K562 (cell line): ENCODE data around the gene TTC23L. TPM values are rescaled to one million over a fixed set of nuclear protein-coding genes. Genes with fewer than 3 reads are reported as not detected.

Experiments used
- ARID4B ChIP-seq: sonication (generic); formaldehyde crosslinking; IDR thresholded peaks from 2 replicates; pipeline ENCODE4 v1.8.0; 2022; ENCODE audit warnings: mild to moderate bottlenecking, missing genetic modification reagents
- ATF3 ChIP-seq, 2 experiments: fragments of 450-650 bp in 1 of 2; sonication (generic) in 1 of 2; formaldehyde crosslinking in 1 of 2; IDR thresholded peaks in 1 of 2; conservative IDR thresholded peaks in 1 of 2; 2 replicates each; pipeline versions ENCODE4 v1.6.1 to v1.8.1; 2016 to 2023; ENCODE audit warnings: mild to moderate bottlenecking in 2 of 2, moderate library complexity in 2 of 2, inconsistent platforms in 1 of 2, missing genetic modification reagents in 1 of 2
- CAMTA2 ChIP-seq: fragments of 250-450 bp; sonication (Bioruptor Pico); conservative IDR thresholded peaks from 2 replicates; pipeline ENCODE4 v1.5.1; 2022
- CREB3 ChIP-seq: fragments of 450-650 bp; conservative IDR thresholded peaks from 2 replicates; pipeline ENCODE4 v1.6.1; 2016; ENCODE audit warnings: missing genetic modification characterization, low read depth, mild to moderate bottlenecking, missing compliant biosample characterization, moderate library complexity
- FOXP1 ChIP-seq: sonication (generic); formaldehyde crosslinking; IDR thresholded peaks from 2 replicates; pipeline ENCODE4 v1.8.0; 2022; ENCODE audit warnings: mild to moderate bottlenecking, missing genetic modification reagents
- HDGF ChIP-seq: fragments of 450-650 bp; IDR thresholded peaks from 2 replicates; pipeline ENCODE4 v1.6.1; 2016
- KAT7 ChIP-seq: sonication (generic); formaldehyde crosslinking; IDR thresholded peaks from 2 replicates; pipeline ENCODE4 v1.8.0; 2022; ENCODE audit warnings: missing genetic modification reagents, mild to moderate bottlenecking, borderline replicate concordance
- MNT ChIP-seq, 2 experiments: fragments of 450-650 bp; conservative IDR thresholded peaks; 2 replicates each; pipeline ENCODE4 v1.6.1; 2017; ENCODE audit warnings: mild to moderate bottlenecking in 2 of 2, moderate library complexity in 2 of 2
- MYNN ChIP-seq, 2 experiments: sonication (generic); formaldehyde crosslinking in 1 of 2; IDR thresholded peaks; 2 replicates each; pipeline versions ENCODE4 v1.5.0 to v1.6.1; 2016 to 2020; ENCODE audit warnings: antibody characterized with exemption in 1 of 2, missing genetic modification reagents in 1 of 2
- NCOA6 ChIP-seq: fragments of 450-650 bp; IDR thresholded peaks from 2 replicates; pipeline ENCODE4 v1.6.1; 2017; ENCODE audit warnings: mild to moderate bottlenecking
- NR0B1 ChIP-seq: fragments of 450-650 bp; IDR thresholded peaks from one replicate; pipeline ENCODE4 v1.6.1; 2018; ENCODE audit warnings: mild to moderate bottlenecking, moderate library complexity; ENCODE audit not compliant: partially characterized antibody
- RNF2 ChIP-seq: sonication (generic); IDR thresholded peaks from 2 replicates; pipeline ENCODE4 v1.6.1; 2016
- SPI1 ChIP-seq: IDR thresholded peaks from 2 replicates; pipeline ENCODE4 v1.6.1; 2011; ENCODE audit warnings: low read depth, low read length, control low read depth, borderline replicate concordance
- SRSF3 ChIP-seq: fragments of 200-400 bp; formaldehyde crosslinking; IDR thresholded peaks from 2 replicates; pipeline ENCODE4 v1.6.1; 2016; ENCODE audit warnings: mild to moderate bottlenecking, low read length, moderate library complexity; ENCODE audit not compliant: insufficient read depth
- TGIF2 ChIP-seq: sonication (generic); formaldehyde crosslinking; IDR thresholded peaks from 2 replicates; pipeline ENCODE4 v1.8.1; 2022; ENCODE audit warnings: mild to moderate bottlenecking, missing genetic modification reagents, moderate library complexity
- ZC3H11A ChIP-seq: IDR thresholded peaks from 2 replicates; pipeline ENCODE4 v1.6.1; 2012; ENCODE audit warnings: low read depth, low read length, improper control_type of control experiment
- ZC3H8 ChIP-seq: fragments of 450-650 bp; IDR thresholded peaks from 2 replicates; pipeline ENCODE4 v1.6.1; 2017
- ZKSCAN8 ChIP-seq: fragments of 200-800 bp; sonication (Bioruptor generic); IDR thresholded peaks from 2 replicates; pipeline ENCODE4 v1.6.1; 2016; ENCODE audit warnings: missing genetic modification characterization, missing compliant biosample characterization
- ZNF695 ChIP-seq: fragments of 450-650 bp; formaldehyde crosslinking; IDR thresholded peaks from 2 replicates; pipeline ENCODE4 v1.4.0; 2020; ENCODE audit warnings: mild to moderate bottlenecking, moderate library complexity
- ZNF75A ChIP-seq: fragments of 450-650 bp; formaldehyde crosslinking; IDR thresholded peaks from 2 replicates; pipeline ENCODE4 v1.4.0; 2020; ENCODE audit warnings: mild to moderate bottlenecking
- polyA plus RNA-seq, 8 experiments: library from polyadenylated mRNA; depleted of rRNA in 4 of 8; stranded (reverse) in 5 of 8; unstranded in 3 of 8; fragments of >200 nt; fragmentation: Nextera tagmentation in 2 of 8; fragmentation: Illumina TruSeq in 1 of 8; extraction: Ambion mirVana in 2 of 8; extraction: Trizol in 1 of 8; gene quantifications; 2 replicates each; pipeline versions ENCODE4 v1.2.1 to v1.2.3, GENCODE V29; 2011 to 2014; ENCODE audit warnings: inconsistent platforms in 1 of 8, missing spikeins in 1 of 8
- total RNA-seq, 7 experiments: library from RNA; depleted of rRNA in 6 of 7; stranded (reverse); fragments of >200 nt in 6 of 7; fragmentation: Illumina TruSeq in 2 of 7; extraction: Trizol in 2 of 7; gene quantifications; 2 replicates each; pipeline versions ENCODE4 v1.2.1 to v1.2.3, GENCODE V29; 2011 to 2021; ENCODE audit warnings: low replicate concordance in 1 of 7

The TTC23L gene
- total and polyA plus RNA-seq, 9 of the 15 experiments (the other 6 are each of a cell fraction or from before 2014, with no cell fraction given): 0.03 to 0.32 (median 0.14) TPM; not detected in 2

- TF ChIP-seq CREB3 (tag): peak; percentile 95
- TF ChIP-seq FOXP1 (CRISPR knock-in tag): no peak
- TF ChIP-seq KAT7 (CRISPR knock-in tag): no peak
- peak; percentile 50 for TF ChIP-seq NCOA6
- 0 out of 2 replicates have a peak, but pooled peaks have one; percentile 51 for TF ChIP-seq ZC3H11A
- TF ChIP-seq SPI1: peak; percentile 93
- no peak for TF ChIP-seq TGIF2
- no peak for TF ChIP-seq HDGF
- TF ChIP-seq ARID4B (CRISPR knock-in tag): no peak
- TF ChIP-seq ZC3H8: no peak
- TF ChIP-seq CAMTA2: no peak
- TF ChIP-seq MYNN (IDR thresholded peaks at IDR 0.05): no peak
- no peak for TF ChIP-seq MYNN (CRISPR knock-in tag; IDR thresholded peaks at IDR 0.05)
- TF ChIP-seq ATF3 (IDR thresholded peaks at IDR 0.05): peak; percentile 63
- no peak for TF ChIP-seq ATF3 (CRISPR knock-in tag; conservative IDR thresholded peaks at IDR 0.05)
- no peak for TF ChIP-seq NR0B1
- TF ChIP-seq ZNF75A (CRISPR knock-in tag): no peak
- TF ChIP-seq ZKSCAN8 (CRISPR knock-in tag): no peak
- TF ChIP-seq RNF2: no peak
- TF ChIP-seq MNT (conservative IDR thresholded peaks at IDR 0.05): peak in 1 of 2 experiments; percentile 29; a peak in 2 of 4 replicates
- TF ChIP-seq ZNF695 (CRISPR knock-in tag): no peak
- TF ChIP-seq SRSF3: no peak
Observed at GRCh38 chr5:34866989-34867471, 28.1 kb downstream of the TTC23L start (continued).
